ENCODE data around the gene FLT1.

Gene FLT1

DNA sequence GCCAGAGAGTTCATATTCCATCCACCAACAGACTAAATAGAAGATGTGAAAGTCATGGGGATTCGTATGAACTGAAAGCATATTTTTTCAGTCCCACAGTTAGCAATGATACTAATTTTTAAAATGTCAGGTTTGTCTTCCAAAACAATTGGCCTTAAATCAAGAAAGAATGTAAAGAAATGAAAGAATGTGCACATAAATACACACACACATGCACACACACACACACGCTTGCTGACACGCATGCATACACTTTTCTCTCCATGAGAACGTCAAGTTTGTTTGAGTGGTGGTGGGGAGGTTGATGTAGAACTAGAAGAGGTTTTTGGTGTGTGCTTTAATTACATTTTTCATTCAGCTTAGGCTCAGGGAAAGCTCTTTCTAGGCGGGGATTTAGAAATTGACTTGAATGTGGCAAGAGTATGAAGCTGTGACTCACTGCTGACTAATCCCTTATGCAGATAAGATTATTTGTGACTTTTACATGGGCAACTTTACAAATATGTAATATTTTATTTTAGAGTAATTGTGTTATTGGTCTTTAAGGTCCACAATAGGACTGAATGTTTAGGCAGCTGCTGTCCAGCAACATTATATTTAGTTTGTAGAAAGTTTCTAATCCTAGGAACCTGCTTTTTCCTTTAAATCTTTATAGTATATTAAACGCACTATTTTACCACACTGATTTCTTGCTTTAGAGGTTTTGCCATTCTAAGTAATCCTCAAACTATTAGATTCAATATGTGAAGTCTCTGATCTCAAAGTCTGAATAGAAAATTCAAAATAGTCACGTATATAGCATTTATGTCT is 18.8 kb downstream of the FLT1 start:
- Histone ChIP-seq H3K9me3 (ENCODE audit: control insufficient read depth, low read length) (no peaks in the 10 kb centered on the region), H3K27ac (ENCODE audit: insufficient read depth, low read depth, low read length, poor library complexity, severe bottlenecking) (no peak overlapping the region), H3K4me1 (ENCODE audit: control insufficient read depth, insufficient read depth, low read length) (no peaks in the 10 kb centered on the region), H3K27me3 (ENCODE audit: control insufficient read depth, insufficient read depth, low read length, poor library complexity, severe bottlenecking) (no peaks in the 10 kb centered on the region), H3K36me3 (ENCODE audit: control insufficient read depth, insufficient read depth, low read length) (no peaks in the 10 kb centered on the region), H3K4me3 (ENCODE audit: insufficient read depth, low read depth, low read length) (no peak overlapping the region)
- WGBS, 2 experiments: 92 to 95% methylated on average over 5 of the region's 7 CpGs

DNA sequence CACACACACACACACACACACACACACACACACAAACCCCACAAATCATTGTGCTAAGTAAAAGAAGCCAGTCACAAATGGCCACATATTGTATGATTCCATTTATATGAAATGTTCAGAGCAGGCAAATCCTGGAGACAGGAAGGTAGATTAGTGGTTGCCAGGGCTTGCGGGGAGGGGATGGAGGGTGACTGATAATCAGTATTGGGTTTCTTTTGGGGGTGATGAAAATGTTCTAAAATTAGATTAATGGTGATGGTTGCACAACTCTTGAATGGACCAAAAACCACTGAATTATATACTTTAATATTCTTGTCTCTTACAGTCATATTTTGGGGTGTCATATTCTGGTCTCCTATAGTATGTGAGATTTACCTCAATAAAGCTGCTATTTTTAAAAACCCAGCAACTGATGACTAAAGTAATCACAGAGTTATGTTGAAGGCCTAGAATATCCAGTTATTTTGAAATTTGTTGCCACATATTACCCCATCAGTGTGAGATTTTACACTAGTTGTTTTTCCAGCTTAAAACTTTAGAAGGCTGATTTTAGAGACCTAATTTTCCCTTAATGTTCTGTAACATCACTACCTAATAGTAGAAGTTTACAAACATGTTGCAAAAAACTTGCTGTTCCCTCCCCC is 20.3 kb downstream of the FLT1 start:
- H3K36me3 ChIP-seq (ENCODE audit: control insufficient read depth, insufficient read depth, low read length): no peaks in the 10 kb centered on the region
- no peak overlapping the region for H3K4me3 ChIP-seq (ENCODE audit: insufficient read depth, low read depth, low read length)
- 96 to 100% methylated on average over 1 of the region's 1 CpG for WGBS, 2 experiments
- no peak overlapping the region for H3K27ac ChIP-seq (ENCODE audit: insufficient read depth, low read depth, low read length, poor library complexity, severe bottlenecking)
- H3K4me1 ChIP-seq (ENCODE audit: control insufficient read depth, insufficient read depth, low read length): no peaks in the 10 kb centered on the region
- H3K27me3 ChIP-seq (ENCODE audit: control insufficient read depth, insufficient read depth, low read length, poor library complexity, severe bottlenecking): no peaks in the 10 kb centered on the region
- H3K9me3 ChIP-seq (ENCODE audit: control insufficient read depth, low read length): no peaks in the 10 kb centered on the region

DNA sequence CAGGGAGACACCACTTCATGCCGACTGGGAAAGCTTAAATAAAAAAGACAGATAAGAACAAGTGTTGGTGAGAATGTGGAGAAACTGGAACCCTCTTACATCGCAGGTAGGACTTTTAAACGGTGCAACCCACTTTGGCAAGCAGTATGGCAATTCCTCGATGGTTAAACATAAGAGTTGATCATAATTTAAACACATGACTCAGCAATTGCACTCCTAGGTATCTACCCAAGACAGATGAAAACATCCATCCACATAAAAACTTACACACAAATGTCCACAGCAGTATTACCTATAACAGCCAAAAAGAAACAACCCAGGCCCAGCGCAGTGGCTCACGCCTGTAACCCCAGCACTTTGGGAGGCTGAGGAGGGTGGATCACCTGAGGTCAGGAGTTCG is 21.9 kb downstream of the FLT1 start:
- WGBS, 2 experiments: 89 to 97% methylated on average over 7 of the region's 7 CpGs
- Histone ChIP-seq H3K4me3 (ENCODE audit: insufficient read depth, low read depth, low read length) (no peak overlapping the region), H3K27ac (ENCODE audit: insufficient read depth, low read depth, low read length, poor library complexity, severe bottlenecking) (no peak overlapping the region), H3K27me3 (ENCODE audit: control insufficient read depth, insufficient read depth, low read length, poor library complexity, severe bottlenecking) (no peaks in the 10 kb centered on the region), H3K4me1 (ENCODE audit: control insufficient read depth, insufficient read depth, low read length) (no peaks in the 10 kb centered on the region), H3K9me3 (ENCODE audit: control insufficient read depth, low read length) (no peaks in the 10 kb centered on the region), H3K36me3 (ENCODE audit: control insufficient read depth, insufficient read depth, low read length) (no peaks in the 10 kb centered on the region)

- H3K27ac ChIP-seq (ENCODE audit: insufficient read depth, low read depth, low read length, poor library complexity, severe bottlenecking): no peak overlapping the region
- H3K27me3 ChIP-seq (ENCODE audit: control insufficient read depth, insufficient read depth, low read length, poor library complexity, severe bottlenecking): no peaks in the 10 kb centered on the region
- H3K36me3 ChIP-seq (ENCODE audit: control insufficient read depth, insufficient read depth, low read length): no peaks in the 10 kb centered on the region
- WGBS, 2 experiments: 88% methylated on average over 2 of the region's 2 CpGs; no CpG with 5 or more reads in 1 of the 2 experiments
- no peaks in the 10 kb centered on the region for H3K9me3 ChIP-seq (ENCODE audit: control insufficient read depth, low read length)
- H3K4me1 ChIP-seq (ENCODE audit: control insufficient read depth, insufficient read depth, low read length): no peaks in the 10 kb centered on the region
- no peak overlapping the region for H3K4me3 ChIP-seq (ENCODE audit: insufficient read depth, low read depth, low read length)
These were observed 23.5 kb downstream of the FLT1 start for GRCh38 chr13:28471421-28471820.

- 90 to 98% methylated on average over 4 of the region's 4 CpGs for WGBS, 2 experiments
- H3K36me3 ChIP-seq (ENCODE audit: control insufficient read depth, insufficient read depth, low read length): no peaks in the 10 kb centered on the region
- no peak overlapping the region for H3K4me3 ChIP-seq (ENCODE audit: insufficient read depth, low read depth, low read length)
- H3K27me3 ChIP-seq (ENCODE audit: control insufficient read depth, insufficient read depth, low read length, poor library complexity, severe bottlenecking): no peaks in the 10 kb centered on the region
- H3K9me3 ChIP-seq (ENCODE audit: control insufficient read depth, low read length): no peaks in the 10 kb centered on the region
- no peaks in the 10 kb centered on the region for H3K4me1 ChIP-seq (ENCODE audit: control insufficient read depth, insufficient read depth, low read length)
- H3K27ac ChIP-seq (ENCODE audit: insufficient read depth, low read depth, low read length, poor library complexity, severe bottlenecking): no peak overlapping the region
These were observed 24.6 kb downstream of the FLT1 start for GRCh38 chr13:28470296-28470695.

DNA sequence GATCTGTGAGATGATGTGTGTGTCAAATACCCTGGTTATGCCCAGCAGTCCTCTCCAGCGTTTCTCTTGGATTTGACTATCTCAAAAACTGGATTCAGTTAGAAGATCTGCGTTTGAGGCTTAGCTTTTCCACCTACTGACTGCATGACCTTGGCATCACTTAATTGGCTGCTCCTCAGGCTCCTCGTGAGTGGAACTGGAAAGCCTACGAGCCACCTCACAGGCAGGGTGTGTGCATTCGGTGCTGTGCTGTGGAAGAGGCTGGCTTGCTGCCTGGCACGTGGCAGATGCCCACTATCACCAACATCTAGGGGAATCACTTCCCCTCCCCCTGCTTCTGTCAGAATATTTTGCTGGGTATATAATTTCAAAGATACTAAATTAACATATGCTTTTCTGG is 25.6 kb downstream of the FLT1 start:
- Histone ChIP-seq H3K27ac (ENCODE audit: insufficient read depth, low read depth, low read length, poor library complexity, severe bottlenecking) (no peak overlapping the region), H3K4me1 (ENCODE audit: control insufficient read depth, insufficient read depth, low read length) (no peaks in the 10 kb centered on the region), H3K9me3 (ENCODE audit: control insufficient read depth, low read length) (no peaks in the 10 kb centered on the region), H3K4me3 (ENCODE audit: insufficient read depth, low read depth, low read length) (no peak overlapping the region), H3K27me3 (ENCODE audit: control insufficient read depth, insufficient read depth, low read length, poor library complexity, severe bottlenecking) (no peaks in the 10 kb centered on the region), H3K36me3 (ENCODE audit: control insufficient read depth, insufficient read depth, low read length) (no peaks in the 10 kb centered on the region)
- 91 to 98% methylated on average over 5 to 6 of the region's 6 CpGs for WGBS, 2 experiments

DNA sequence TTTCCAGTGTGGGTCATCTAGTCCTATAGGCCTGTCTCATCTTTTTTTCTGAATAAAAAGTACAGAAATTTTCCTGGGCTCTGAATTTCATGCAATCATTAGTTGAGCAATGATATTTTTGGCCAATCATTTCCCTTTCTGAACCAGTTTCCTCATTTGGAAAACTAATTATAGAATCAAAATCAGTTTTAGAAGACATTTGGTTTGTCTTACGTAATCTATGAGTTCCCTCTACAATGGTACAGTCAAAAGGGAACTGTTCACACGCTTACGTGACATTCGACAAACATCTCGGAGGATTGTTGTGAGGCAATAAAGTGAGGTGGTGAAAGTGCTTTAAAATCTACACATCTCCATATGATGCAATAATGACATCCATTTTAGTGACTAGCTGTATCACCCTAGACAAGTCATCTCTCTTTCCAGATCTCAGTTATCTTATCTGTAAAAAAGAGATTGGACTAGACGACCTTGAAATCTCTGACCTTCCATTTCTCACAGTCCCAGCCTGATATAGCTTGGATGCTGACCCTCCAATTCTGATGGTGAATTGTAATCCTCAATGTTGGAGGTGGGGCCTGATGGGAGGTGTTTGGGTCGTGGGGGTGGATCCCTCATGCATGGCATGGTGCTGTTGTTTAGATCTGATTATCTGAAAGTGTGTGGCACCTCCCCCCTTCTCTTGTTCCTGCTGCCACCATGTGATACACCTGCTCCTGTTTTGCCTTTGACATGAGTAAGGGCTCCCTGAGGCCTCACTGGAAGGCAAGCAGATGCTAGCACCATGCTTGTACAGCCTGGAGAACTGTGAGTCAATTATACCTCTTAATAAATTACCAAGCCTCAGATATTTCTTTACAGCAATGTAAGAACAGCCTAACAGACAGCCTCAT is 26.7 kb downstream of the FLT1 start:
- no peaks in the 10 kb centered on the region for H3K36me3 ChIP-seq (ENCODE audit: control insufficient read depth, insufficient read depth, low read length)
- H3K4me1 ChIP-seq (ENCODE audit: control insufficient read depth, insufficient read depth, low read length): no peaks in the 10 kb centered on the region
- no peak overlapping the region for H3K27ac ChIP-seq (ENCODE audit: insufficient read depth, low read depth, low read length, poor library complexity, severe bottlenecking)
- 85 to 92% methylated on average over 5 to 7 of the region's 7 CpGs for WGBS, 2 experiments
- H3K27me3 ChIP-seq (ENCODE audit: control insufficient read depth, insufficient read depth, low read length, poor library complexity, severe bottlenecking): no peaks in the 10 kb centered on the region
- no peaks in the 10 kb centered on the region for H3K9me3 ChIP-seq (ENCODE audit: control insufficient read depth, low read length)
- H3K4me3 ChIP-seq (ENCODE audit: insufficient read depth, low read depth, low read length): no peak overlapping the region

DNA sequence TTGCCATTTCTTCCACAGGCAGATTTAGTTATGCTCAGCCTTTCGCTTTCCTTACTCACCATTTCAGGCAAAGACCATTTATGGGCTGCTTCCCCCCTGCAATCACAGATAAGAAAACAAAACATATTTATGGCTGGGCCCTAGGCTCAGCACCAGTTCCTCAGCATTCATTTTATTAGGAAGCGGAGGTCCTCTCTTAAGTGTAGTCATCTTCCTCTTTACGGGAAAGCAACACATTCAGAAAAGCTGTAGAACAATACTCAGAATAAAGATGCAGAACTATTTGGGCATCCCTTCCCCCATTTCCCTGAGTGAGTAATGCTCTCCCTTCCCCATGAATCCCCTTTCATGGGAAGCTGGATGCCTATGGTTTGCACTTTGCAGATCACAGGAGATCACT is 27.9 kb downstream of the FLT1 start:
- H3K4me3 ChIP-seq (ENCODE audit: insufficient read depth, low read depth, low read length): no peak overlapping the region
- H3K27ac ChIP-seq (ENCODE audit: insufficient read depth, low read depth, low read length, poor library complexity, severe bottlenecking): no peak overlapping the region
- no peaks in the 10 kb centered on the region for H3K36me3 ChIP-seq (ENCODE audit: control insufficient read depth, insufficient read depth, low read length)
- no peaks in the 10 kb centered on the region for H3K4me1 ChIP-seq (ENCODE audit: control insufficient read depth, insufficient read depth, low read length)
- H3K9me3 ChIP-seq (ENCODE audit: control insufficient read depth, low read length): no peaks in the 10 kb centered on the region
- WGBS, 2 experiments: 92 to 95% methylated on average over 3 of the region's 3 CpGs
- no peaks in the 10 kb centered on the region for H3K27me3 ChIP-seq (ENCODE audit: control insufficient read depth, insufficient read depth, low read length, poor library complexity, severe bottlenecking)

- Histone ChIP-seq H3K4me1 (ENCODE audit: control insufficient read depth, insufficient read depth, low read length) (no peaks in the 10 kb centered on the region), H3K36me3 (ENCODE audit: control insufficient read depth, insufficient read depth, low read length) (no peaks in the 10 kb centered on the region), H3K27ac (ENCODE audit: insufficient read depth, low read depth, low read length, poor library complexity, severe bottlenecking) (no peak overlapping the region), H3K4me3 (ENCODE audit: insufficient read depth, low read depth, low read length) (no peak overlapping the region), H3K27me3 (ENCODE audit: control insufficient read depth, insufficient read depth, low read length, poor library complexity, severe bottlenecking) (no peaks in the 10 kb centered on the region), H3K9me3 (ENCODE audit: control insufficient read depth, low read length) (no peaks in the 10 kb centered on the region)
- 77 to 81% methylated on average over 2 to 3 of the region's 3 CpGs for WGBS, 2 experiments
These were observed 28.8 kb downstream of the FLT1 start for GRCh38 chr13:28466151-28466550.

All from ectodermal cell (in vitro differentiated cells).